GM13976 (cell line): ENCODE measurements around the gene SKI.
"Not testable (repeated sequence)": the region's sequence is repeated elsewhere in the genome, so short reads cannot be mapped to it uniquely, and the experiment has no call there.

Source experiments
- DNase-seq: peaks from one replicate; pipeline ENCODE4 v3.0.0; 2012; ENCODE audit warnings: low spot score
- CTCF ChIP-seq: IDR thresholded peaks from 2 replicates; pipeline ENCODE4 v1.5.1; 2012; ENCODE audit warnings: borderline replicate concordance, mild to moderate bottlenecking; ENCODE audit not compliant: insufficient read depth; ENCODE audit errors: extremely low read depth, missing control alignments, control extremely low read depth
- in situ Hi-C: fragments of 300-500 bp; cut with MboI; formaldehyde crosslinking; loops from one replicate; pipeline ENCODE4 v1.12.0; 2022; ENCODE audit warnings: low sequenced_read_pairs, mixed read lengths, inconsistent platforms; ENCODE audit not compliant: unreplicated experiment

The SKI gene

DNA sequence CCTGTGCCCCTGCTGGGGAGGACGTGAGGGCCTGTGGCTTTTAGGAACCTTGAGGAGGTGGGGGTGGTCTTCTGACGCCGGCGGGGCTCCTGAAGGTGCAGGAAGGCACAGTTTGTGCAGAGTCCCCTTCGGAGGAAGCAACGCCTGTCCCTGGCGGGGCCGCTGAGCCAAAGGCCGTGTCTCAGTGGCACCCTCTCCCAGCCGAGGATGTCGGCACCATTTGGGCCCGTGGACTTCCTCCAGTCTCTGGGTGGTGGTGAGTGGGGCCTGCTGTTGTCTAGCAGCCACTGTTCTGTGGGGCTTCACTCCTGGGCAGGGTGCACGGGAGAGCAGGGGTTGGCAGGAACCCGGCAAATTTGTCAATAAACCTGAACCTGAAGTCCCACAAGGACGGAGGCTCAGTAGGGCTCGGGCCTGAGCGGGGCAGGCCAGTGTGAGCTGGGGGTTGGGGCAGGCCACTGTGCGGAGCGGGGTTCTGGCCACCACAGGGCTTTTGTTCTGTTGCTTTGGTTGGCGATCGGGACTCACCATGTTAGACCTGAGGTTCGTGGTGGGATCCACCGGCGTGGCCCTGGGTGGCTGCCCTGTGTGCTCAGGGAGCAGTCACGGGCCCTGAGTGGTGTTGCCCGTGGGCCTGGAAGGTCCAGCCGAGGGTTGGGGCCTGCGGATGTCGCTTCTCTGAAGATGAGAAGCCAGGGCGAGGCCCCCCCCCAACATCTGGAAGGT lies 64.8 kb downstream of the SKI start:
- in situ Hi-C loops: no loop called here
- no peak for DNase-seq
- no peak for TF ChIP-seq CTCF

DNA sequence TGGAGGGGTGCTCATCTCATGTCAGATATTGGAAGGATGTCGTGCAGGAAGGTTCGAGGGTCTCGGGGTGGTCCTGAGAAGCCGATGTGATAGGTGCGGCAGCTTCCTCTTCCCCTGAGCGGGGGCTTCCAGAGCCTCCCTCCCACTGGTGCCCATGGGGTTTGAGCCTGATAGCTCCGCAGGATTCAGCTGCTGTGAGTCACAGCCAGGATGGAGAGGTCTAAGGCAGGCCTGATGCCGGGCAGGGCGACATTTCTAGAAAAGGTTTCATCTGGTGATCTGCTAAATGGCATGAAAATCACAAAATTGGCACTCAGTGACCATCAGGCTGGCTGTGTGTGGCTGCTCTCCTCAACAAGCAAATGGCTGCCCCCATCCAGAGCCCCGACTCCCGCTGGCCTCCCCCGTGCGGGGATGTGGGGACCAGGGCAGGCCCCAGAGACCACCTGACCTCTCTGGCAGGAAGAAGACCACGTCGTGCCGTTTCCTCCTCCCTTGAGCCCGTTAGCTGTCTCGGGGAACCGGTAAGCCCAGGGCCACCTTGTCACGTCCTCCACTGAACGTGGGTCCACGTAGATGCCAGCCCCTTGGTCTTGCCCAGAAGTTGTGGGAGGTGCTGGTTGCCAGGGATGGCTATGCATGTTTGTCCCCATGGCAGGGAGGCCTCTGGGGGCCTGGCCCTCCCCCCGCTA lies 66.1 kb downstream of the SKI start:
- in situ Hi-C loops: no loop called here
- no peak for TF ChIP-seq CTCF

GRCh38 chr1:2294725-2295078 lies 66.6 kb downstream of the SKI start:
- DNase-seq: no peak
- TF ChIP-seq CTCF: no peak
- in situ Hi-C loops: no loop called here

More for the DNA sequence above, 66.1 kb downstream of the SKI start:
- no peak for DNase-seq

- no peak for DNase-seq
- TF ChIP-seq CTCF: no peak
- in situ Hi-C loops: no loop called here
Measured at GRCh38 chr1:2295526-2295925, 67.4 kb downstream of the SKI start.

DNA sequence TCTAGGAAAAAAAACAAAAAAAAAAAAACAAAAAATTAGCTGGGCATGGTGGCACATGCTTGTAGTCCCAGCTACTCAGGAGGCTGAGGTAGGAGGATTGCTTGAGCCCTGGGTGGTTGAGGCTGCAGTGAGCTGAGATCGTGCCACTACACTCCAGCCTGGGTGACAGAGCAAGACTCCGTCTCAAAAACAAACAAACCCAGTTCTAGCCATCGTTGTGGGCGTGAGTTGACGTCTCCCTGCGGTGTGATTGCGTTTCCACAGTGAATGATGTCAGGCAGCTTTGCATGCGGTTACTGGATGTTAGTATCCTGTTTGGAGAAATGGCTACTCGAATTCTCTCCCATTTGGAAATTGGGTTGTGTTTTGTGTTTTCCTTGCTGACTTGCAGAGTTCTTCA lies 68.1 kb downstream of the SKI start:
- DNase-seq, in situ Hi-C loops: not testable (repeated sequence)

GRCh38 chr1:2296614-2297013 lies 68.5 kb downstream of the SKI start:
- no peak for TF ChIP-seq CTCF
- in situ Hi-C loops: no loop called here
- no peak for DNase-seq

GRCh38 chr1:2297246-2298011 lies 69.3 kb downstream of the SKI start:
- in situ Hi-C loops: no loop called here
- DNase-seq: no peak
- no peak for TF ChIP-seq CTCF
